Transverse colon (tissue), 4 donors: Measurements from ENCODE around the gene RAB6B. TPM values are rescaled to one million over a fixed set of nuclear protein-coding genes. Genes with fewer than 3 reads are reported as not detected.

Experiments
- DNase-seq: peaks from one replicate; pipeline ENCODE4 v3.0.0-alpha.2; 2019
- H3K27ac ChIP-seq, 4 donors: fragments of 200-600 bp; sonication (generic); 2 replicates each; pipeline ENCODE4 v1.5.1; 2016 to 2018; ENCODE audit warnings: inconsistent platforms in 4 of 4
- H3K27me3 ChIP-seq: fragments of 200-600 bp; sonication (generic); 2 replicates; pipeline ENCODE4 v1.5.1; 2017; ENCODE audit warnings: inconsistent platforms
- H3K36me3 ChIP-seq, 4 donors: fragments of 200-600 bp; sonication (generic); 2 replicates each; pipeline ENCODE4 v1.5.1; 2017 to 2019; ENCODE audit warnings: inconsistent platforms in 4 of 4
- H3K4me1 ChIP-seq, 4 donors: fragments of 200-600 bp; sonication (generic); 2 replicates each; pipeline ENCODE4 v1.5.1; 2017 to 2020; ENCODE audit warnings: inconsistent platforms in 4 of 4
- H3K4me3 ChIP-seq, 4 donors: fragments of 200-600 bp; sonication (generic); 1 replicate in 1 of 4; 2 replicates in 3 of 4; pipeline versions ENCODE4 v1.5.1 to v1.6.1; 2017 to 2019; ENCODE audit warnings: inconsistent platforms in 4 of 4
- H3K9me3 ChIP-seq, 2 donors: fragments of 200-600 bp; sonication (generic); 2 replicates each; pipeline ENCODE4 v1.5.1; 2017 to 2019; ENCODE audit warnings: inconsistent platforms in 2 of 2
- EP300 ChIP-seq: sonication (generic); formaldehyde crosslinking; IDR thresholded peaks from one replicate; pipeline ENCODE4 v1.6.1; 2017; ENCODE audit warnings: antibody characterized with exemption, low read depth
- POLR2A ChIP-seq: fragments of 450-650 bp; IDR thresholded peaks from one replicate; pipeline ENCODE4 v1.6.1; 2016; ENCODE audit warnings: antibody characterized with exemption, mild to moderate bottlenecking, moderate library complexity
- POLR2AphosphoS5 ChIP-seq, 3 donors: sonication (generic); formaldehyde crosslinking; IDR thresholded peaks; one replicate each; pipeline ENCODE4 v1.6.1; 2016; ENCODE audit warnings: antibody characterized with exemption in 3 of 3
- WGBS, 2 donors: methylation state at CpG; one replicate each; pipeline ENCODE4 v1.1.5; 2018; ENCODE audit warnings: low coverage in 1 of 2; 5-methylcytosine and 5-hydroxymethylcytosine counted together
- in situ Hi-C, 4 donors: fragments of 200-750 bp; cut with MboI; loops; one replicate each; pipeline versions ENCODE4 v1.15.0 to v1.15.1; 2017; ENCODE audit warnings: low sequenced_read_pairs in 3 of 4, low pct_ligation_motif_present in 1 of 4, low pct_unique_long_range_greater_than_20kb in 1 of 4
- intact Hi-C: fragments of 100-400 bp; cut with DNase I; formaldehyde crosslinking; loops from one replicate; pipeline ENCODE4 v1.15.1; 2023; ENCODE audit warnings: low total_unique reads
- total RNA-seq, 4 donors: library from RNA; depleted of rRNA; stranded (reverse); fragments of >200 nt; gene quantifications; one replicate each; pipeline ENCODE4 v1.1.0, GENCODE V29; 2016
- TF ChIP-seq, protein P1 (sequence below), 5 experiments: fragments of 200-600 bp in 3 of 5; fragments of 450-650 bp in 2 of 5; sonication (generic) in 3 of 5; IDR thresholded peaks; 1 replicate in 2 of 5; 2 replicates in 3 of 5; pipeline ENCODE4 v1.5.1; 2016 to 2017; ENCODE audit warnings: antibody characterized with exemption in 5 of 5, inconsistent platforms in 3 of 5, mild to moderate bottlenecking in 2 of 5, moderate library complexity in 1 of 5

The RAB6B gene
- total RNA-seq, 4 donors from 2014 or later, result 1.2 to 4.8 (median 2.2) TPM

DNA sequence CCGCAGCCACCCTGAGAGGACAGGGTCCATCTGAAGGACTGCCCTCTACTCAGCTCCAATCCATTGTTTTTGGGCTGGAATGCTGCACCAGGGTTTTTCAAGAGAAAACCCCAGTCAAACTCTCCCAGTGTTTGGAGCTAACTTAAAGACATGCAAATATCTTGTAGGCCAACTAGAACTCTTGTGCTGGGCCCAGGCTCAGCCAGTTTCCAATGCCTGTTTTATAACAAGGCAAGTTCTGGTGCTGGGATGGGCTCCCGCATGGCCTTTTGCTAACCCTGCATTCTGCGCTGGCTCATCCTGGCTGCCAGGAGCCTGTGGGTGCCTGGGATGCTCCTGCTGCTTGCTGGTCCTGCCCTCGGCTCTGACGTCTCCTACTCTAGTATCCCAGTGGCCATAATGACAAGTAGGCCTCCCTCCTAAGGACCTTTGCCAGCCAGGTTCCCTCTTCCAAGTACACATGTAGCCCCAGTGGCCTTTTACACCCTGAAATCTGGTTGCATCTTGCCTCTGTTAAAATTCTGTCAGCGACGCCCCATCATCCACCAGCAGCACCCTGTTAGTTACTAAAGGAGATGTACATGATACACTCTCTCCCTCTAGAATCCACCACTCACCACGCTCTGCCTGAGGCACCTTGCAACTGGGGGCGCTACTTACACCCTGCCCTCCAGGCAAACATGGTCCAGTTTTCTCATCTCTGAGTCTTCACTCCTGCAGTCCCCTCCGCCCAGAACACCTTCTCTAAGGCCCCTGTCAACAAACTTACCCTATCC lies 30.5 kb upstream of the RAB6B start:
- intact Hi-C loops (loop anchor here (5.0 kb wide), 1 partner anchor 104 kb away; no protein-coding TSS in a partner anchor), in situ Hi-C loops (loop anchor here in 3 of 4 donors (10.0 to 25.0 kb wide), 3 partner anchors 101 to 1189 kb away; partner anchors contain the start of gene TOPBP1 (in 1 of the 3))
- peaks cover 4 to 7% (median 6%) of the 10 kb centered on the region in 4 donors for H3K4me1 ChIP-seq
- H3K27ac ChIP-seq, result no peak overlapping the region
- H3K4me3 ChIP-seq, result no peak overlapping the region
- TF ChIP-seq POLR2A (no peak), POLR2AphosphoS5 (IDR thresholded peaks at IDR 0.05) (no peak), EP300 (no peak)
- TF ChIP-seq, protein P1, sequence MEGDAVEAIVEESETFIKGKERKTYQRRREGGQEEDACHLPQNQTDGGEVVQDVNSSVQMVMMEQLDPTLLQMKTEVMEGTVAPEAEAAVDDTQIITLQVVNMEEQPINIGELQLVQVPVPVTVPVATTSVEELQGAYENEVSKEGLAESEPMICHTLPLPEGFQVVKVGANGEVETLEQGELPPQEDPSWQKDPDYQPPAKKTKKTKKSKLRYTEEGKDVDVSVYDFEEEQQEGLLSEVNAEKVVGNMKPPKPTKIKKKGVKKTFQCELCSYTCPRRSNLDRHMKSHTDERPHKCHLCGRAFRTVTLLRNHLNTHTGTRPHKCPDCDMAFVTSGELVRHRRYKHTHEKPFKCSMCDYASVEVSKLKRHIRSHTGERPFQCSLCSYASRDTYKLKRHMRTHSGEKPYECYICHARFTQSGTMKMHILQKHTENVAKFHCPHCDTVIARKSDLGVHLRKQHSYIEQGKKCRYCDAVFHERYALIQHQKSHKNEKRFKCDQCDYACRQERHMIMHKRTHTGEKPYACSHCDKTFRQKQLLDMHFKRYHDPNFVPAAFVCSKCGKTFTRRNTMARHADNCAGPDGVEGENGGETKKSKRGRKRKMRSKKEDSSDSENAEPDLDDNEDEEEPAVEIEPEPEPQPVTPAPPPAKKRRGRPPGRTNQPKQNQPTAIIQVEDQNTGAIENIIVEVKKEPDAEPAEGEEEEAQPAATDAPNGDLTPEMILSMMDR (IDR thresholded peaks at IDR 0.05), result no peak
- no peaks in the 10 kb centered on the region for H3K27me3 ChIP-seq
- H3K36me3 ChIP-seq, result no peaks in the 10 kb centered on the region
- 100% methylated on average over 2 to 10 of the region's 10 CpGs for WGBS, 2 donors
- H3K9me3 ChIP-seq, result no peaks in the 10 kb centered on the region
- DNase-seq, result no peak

DNA sequence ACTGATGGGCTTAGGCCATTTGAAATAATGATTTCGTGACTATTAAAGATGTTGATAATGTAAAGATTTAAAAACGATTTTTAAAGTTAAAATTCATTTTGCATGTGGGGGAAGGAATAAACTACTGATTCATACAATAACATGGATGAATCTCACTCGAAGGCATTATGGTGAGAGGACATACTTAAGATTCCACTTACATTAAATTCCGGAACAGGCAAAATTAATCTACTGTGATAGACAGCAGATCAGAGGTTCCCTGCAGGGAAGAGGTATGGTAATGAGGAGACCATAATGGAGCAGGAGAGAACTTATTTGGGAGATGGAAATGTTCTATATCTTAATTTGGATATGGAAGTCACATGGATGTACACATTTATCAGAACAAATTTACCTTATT lies 28.4 kb upstream of the RAB6B start:
- Histone ChIP-seq H3K4me3 (no peak overlapping the region), H3K27me3 (no peaks in the 10 kb centered on the region), H3K9me3 (no peaks in the 10 kb centered on the region), H3K4me1 (peaks cover 4 to 7% (median 6%) of the 10 kb centered on the region in 4 donors), H3K27ac (no peak overlapping the region), H3K36me3 (no peaks in the 10 kb centered on the region)
- WGBS, 2 donors, result 62 to 73% methylated on average over 4 of the region's 4 CpGs
- in situ Hi-C loops (loop anchor here in 2 of 4 donors (10.0 to 25.0 kb wide), 3 partner anchors 99 to 1187 kb away; partner anchors contain the start of gene TOPBP1 (in 1 of the 2)), intact Hi-C loops (no loop called here)
- no peak for DNase-seq
- TF ChIP-seq, protein P1 (IDR thresholded peaks at IDR 0.05), result no peak
- TF ChIP-seq POLR2AphosphoS5 (IDR thresholded peaks at IDR 0.05) (no peak), POLR2A (no peak), EP300 (no peak)

DNA sequence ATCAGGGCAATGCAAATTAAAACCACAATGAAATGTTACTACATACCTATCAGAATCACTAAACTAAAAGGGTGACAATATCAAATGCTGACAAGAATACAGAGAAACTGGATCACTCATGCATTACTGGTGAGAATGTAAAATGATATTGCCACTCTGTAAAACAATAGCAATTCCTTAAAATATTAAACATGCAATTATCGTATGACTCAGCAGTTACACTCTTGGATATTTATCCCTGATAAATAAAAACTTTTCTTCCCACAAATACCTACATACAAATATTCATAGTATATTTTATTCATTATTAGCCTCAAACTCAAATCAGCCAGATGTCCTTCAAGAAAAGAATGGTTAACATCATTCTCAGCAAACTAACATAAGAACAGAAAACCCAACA lies 25.9 kb upstream of the RAB6B start:
- Histone ChIP-seq H3K27me3 (peaks cover 4% of the 10 kb centered on the region), H3K27ac (no peak overlapping the region), H3K4me3 (no peak overlapping the region), H3K36me3 (peaks cover 0 to 3% (median 0%) of the 10 kb centered on the region in 4 donors), H3K4me1 (no peaks in the 10 kb centered on the region), H3K9me3 (no peaks in the 10 kb centered on the region)
- DNase-seq, result no peak
- WGBS, 2 donors, result 93 to 96% methylated on average over 1 of the region's 1 CpG
- intact Hi-C loops (no loop called here), in situ Hi-C loops (loop anchor here in 2 of 4 donors (10.0 to 25.0 kb wide), 3 partner anchors 97 to 1184 kb away; partner anchors contain the start of gene TOPBP1 (in 1 of the 2))
- TF ChIP-seq EP300 (no peak), POLR2A (no peak), POLR2AphosphoS5 (IDR thresholded peaks at IDR 0.05) (no peak)

DNA sequence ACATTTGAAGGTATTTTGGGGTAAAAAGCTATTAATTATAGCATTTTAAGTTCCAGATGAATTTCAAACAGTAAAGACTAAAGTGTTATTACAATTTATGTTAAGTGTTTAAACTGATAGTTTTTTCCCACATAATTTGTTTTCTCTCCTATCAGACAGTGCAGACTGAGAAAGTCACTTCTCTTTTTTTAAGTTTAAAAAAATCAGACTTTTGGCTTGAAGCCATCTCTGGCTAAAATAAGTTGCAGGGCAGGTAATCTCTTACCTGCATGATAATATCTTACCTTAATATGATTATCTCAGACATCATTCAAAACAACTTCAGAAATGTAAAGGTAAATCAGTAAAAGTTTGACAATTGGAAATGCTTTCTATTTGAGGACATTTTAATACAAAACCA lies 21.5 kb upstream of the RAB6B start:
- in situ Hi-C loops, result loop anchor here in 1 of 4 donors (25.0 kb wide), 1 partner anchor 1180 kb away; no protein-coding TSS in a partner anchor

More for the DNA sequence above, 21.5 kb upstream of the RAB6B start:
- H3K4me3 ChIP-seq, result no peak overlapping the region
- intact Hi-C loops, result no loop called here
- H3K27me3 ChIP-seq, result peaks cover 16% of the 10 kb centered on the region
- H3K36me3 ChIP-seq, result peaks cover 0 to 3% (median 0%) of the 10 kb centered on the region in 4 donors
- TF ChIP-seq POLR2AphosphoS5 (IDR thresholded peaks at IDR 0.05) (no peak), EP300 (no peak), POLR2A (no peak)
- TF ChIP-seq, protein P1 (IDR thresholded peaks at IDR 0.05), result no peak
- H3K4me1 ChIP-seq, result no peaks in the 10 kb centered on the region
- no peak for DNase-seq
- no peaks in the 10 kb centered on the region for H3K9me3 ChIP-seq
- no peak overlapping the region for H3K27ac ChIP-seq
